Kidney epithelial cell (primary cell): ENCODE data around the gene UBE2B. TPM values are rescaled to one million over a fixed set of nuclear protein-coding genes. Genes with fewer than 3 reads are reported as not detected.
"Not testable (repeated sequence)": the region's sequence is repeated elsewhere in the genome, so short reads cannot be mapped to it uniquely, and the experiment has no call there.

Experiments used
- DNase-seq: peaks from one replicate; pipeline ENCODE4 v3.0.0-alpha.2; 2010; ENCODE audit warnings: low read depth
- H3K27me3 ChIP-seq: 2 replicates; pipeline ENCODE4 v1.6.0; 2011; ENCODE audit warnings: low read length; ENCODE audit not compliant: control insufficient read depth, insufficient read depth
- H3K36me3 ChIP-seq: 2 replicates; pipeline ENCODE4 v1.5.1; 2011; ENCODE audit warnings: low read length; ENCODE audit not compliant: control insufficient read depth, insufficient read depth
- H3K4me3 ChIP-seq: 2 replicates; pipeline ENCODE4 v1.5.1; 2011; ENCODE audit warnings: low read depth, mild to moderate bottlenecking, control low read depth, low read length
- CTCF ChIP-seq: IDR thresholded peaks from 2 replicates; pipeline ENCODE4 v1.5.1; 2011; ENCODE audit warnings: mild to moderate bottlenecking, moderate library complexity, low read length, control low read depth, inconsistent platforms; ENCODE audit not compliant: insufficient read depth, poor library complexity, severe bottlenecking
- total RNA-seq: library from RNA; depleted of rRNA; stranded (reverse); fragments of >200 nt; gene quantifications from 2 replicates; pipeline ENCODE4 v1.2.3, GENCODE V29; 2015

UBE2B gene
- total RNA-seq, 1 donor from 2014 or later, result 31.2 TPM

- Histone ChIP-seq H3K36me3 (no peaks in the 10 kb centered on the region), H3K4me3 (no peak overlapping the region), H3K27me3 (no peaks in the 10 kb centered on the region)
- DNase-seq, result no peak
- peak; percentile 9 for TF ChIP-seq CTCF
These were observed 2.9 kb downstream of the UBE2B start for GRCh38 chr5:134374232-134374631.

- H3K27me3 ChIP-seq, result no peaks in the 10 kb centered on the region
- no peaks in the 10 kb centered on the region for H3K36me3 ChIP-seq
- H3K4me3 ChIP-seq, result no peak overlapping the region
- DNase-seq, result no peak
- TF ChIP-seq CTCF, result no peak
These were observed 9.0 kb downstream of the UBE2B start for GRCh38 chr5:134380346-134380745.

GRCh38 chr5:134382204-134382603, 10.8 kb downstream of the UBE2B start:
- not testable (repeated sequence) for H3K36me3 ChIP-seq, H3K4me3 ChIP-seq, DNase-seq, H3K27me3 ChIP-seq

GRCh38 chr5:134383980-134384697, 12.8 kb downstream of the UBE2B start:
- H3K27me3 ChIP-seq, result no peaks in the 10 kb centered on the region
- TF ChIP-seq CTCF, result no peak
- no peak overlapping the region for H3K4me3 ChIP-seq
- peaks cover 1% of the 10 kb centered on the region for H3K36me3 ChIP-seq
- no peak for DNase-seq

GRCh38 chr5:134387443-134387842, 16.1 kb downstream of the UBE2B start:
- TF ChIP-seq CTCF, result no peak
- Histone ChIP-seq H3K36me3 (peaks cover 1% of the 10 kb centered on the region), H3K4me3 (no peak overlapping the region), H3K27me3 (no peaks in the 10 kb centered on the region)
- no peak for DNase-seq

- H3K4me3 ChIP-seq, result no peak overlapping the region
- no peaks in the 10 kb centered on the region for H3K27me3 ChIP-seq
- no peak for DNase-seq
- peaks cover 1% of the 10 kb centered on the region for H3K36me3 ChIP-seq
- TF ChIP-seq CTCF, result no peak
These were observed 20.9 kb downstream of the UBE2B start for GRCh38 chr5:134392301-134392700.
